ENCODE results near the gene TSHR.
"Not testable (repeated sequence)": the region's sequence is repeated elsewhere in the genome, so short reads cannot be mapped to it uniquely, and the experiment has no call there.

The TSHR gene

GRCh38 chr14:80996049-80996901, 40.9 kb downstream of the TSHR start:
- DNase-seq (ENCODE audit: low read depth in 2 of 2) = peak in 1 of 2 donors; percentile 9

DNA sequence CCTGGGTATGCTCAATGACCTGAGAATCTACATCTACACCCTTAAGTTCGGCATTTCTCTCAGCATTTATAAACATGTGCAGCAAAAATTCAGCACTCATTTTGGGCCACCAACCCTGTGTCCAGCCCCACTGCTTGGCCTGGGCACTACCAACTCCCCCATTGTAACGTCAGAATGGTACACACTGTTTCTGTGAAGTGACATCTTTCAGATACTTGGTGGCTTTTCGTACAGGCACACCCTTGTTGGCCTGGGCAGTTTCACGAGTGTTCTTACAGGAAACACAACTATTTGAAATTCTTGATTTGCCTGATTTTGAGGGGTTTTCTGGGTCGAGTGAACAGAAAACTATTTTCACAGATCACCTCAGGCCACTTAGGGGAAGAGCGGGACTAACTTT, 46.0 kb downstream of the TSHR start:
- no peak for DNase-seq (ENCODE audit: low read depth in 2 of 2)

DNA sequence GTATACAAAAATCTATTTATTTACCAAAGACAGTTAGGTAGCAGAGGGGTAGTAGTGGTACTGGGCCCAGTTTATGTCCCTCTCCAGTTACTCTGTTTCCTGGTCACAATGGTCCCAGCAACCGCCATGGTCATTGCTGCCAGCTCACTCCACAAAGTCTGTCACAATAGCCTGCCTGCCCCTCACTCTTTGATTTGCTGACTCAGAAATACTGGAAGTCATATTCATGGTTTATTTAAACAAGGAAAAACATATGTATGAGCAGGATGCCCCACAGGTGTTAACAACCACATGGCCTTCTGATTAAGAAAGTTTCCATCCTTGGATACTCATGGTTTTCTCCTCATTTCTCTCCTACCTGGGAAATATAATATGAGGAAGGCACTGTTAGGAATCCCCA, 49.2 kb downstream of the TSHR start:
- DNase-seq (ENCODE audit: low read depth in 2 of 2) = no peak

GRCh38 chr14:81005540-81006228, 50.3 kb downstream of the TSHR start:
- DNase-seq (ENCODE audit: low read depth in 2 of 2) = no peak

DNA sequence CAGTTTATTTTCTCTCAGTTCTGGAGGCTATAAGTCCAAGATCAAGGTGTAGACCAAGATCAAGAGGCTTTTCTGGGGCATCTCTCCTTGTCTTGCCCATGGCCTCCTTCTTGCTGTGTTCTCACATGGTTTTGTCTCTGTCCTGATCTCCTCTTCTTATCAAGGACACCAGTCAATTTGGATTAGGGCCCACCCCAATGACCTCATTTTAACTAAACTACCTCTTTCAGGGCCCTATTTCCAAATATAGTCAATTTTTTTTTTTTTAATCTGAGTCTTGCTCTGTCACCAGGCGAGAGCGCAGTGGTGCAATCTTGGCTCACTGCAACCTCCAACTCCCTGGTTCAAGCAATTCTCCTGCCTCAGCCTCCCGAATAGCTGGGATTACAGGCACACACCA, 50.8 kb downstream of the TSHR start:
- no peak for DNase-seq (ENCODE audit: low read depth in 2 of 2)

GRCh38 chr14:81007131-81007530, 51.7 kb downstream of the TSHR start:
- DNase-seq (ENCODE audit: low read depth in 2 of 2) = no peak

DNA sequence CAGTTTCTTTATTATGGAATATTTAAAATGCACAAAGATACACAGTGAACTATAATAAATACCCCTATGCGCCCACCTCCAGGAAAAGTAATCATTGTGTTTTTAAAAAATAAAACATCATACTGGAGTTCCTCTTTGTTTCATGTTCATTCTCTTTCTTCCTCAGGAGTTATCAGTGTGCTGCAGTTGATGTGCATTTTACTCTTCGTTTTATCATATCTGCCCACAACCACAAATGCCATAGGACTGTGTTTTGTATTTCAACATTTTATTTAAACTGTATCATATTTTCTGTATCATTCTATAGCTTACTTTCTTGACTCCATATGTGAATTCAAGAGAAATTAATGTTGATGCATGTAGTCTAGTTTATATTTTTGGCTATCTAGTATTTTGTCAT, 53.9 kb downstream of the TSHR start:
- DNase-seq (ENCODE audit: low read depth in 2 of 2) = no peak

DNA sequence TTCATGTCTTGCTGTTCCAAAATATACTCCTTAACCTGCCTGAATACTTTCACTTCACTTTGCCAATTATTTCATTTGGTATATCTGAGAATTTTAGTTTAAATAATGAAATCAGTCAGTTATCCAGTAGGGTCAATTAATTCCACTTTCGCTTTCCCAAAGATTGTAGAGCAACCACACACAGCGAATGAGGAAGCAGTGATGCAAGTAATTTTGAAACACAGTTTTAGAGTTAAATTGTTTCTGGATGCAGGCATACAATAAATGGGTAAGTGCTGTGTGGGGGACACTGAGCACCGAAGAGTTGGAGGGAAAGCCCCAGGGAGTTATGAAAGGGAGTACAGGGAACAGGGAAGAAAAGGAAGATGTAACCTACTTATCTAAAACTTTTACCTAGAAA, 62.8 kb downstream of the TSHR start:
- no peak for DNase-seq (ENCODE audit: low read depth in 2 of 2)

DNA sequence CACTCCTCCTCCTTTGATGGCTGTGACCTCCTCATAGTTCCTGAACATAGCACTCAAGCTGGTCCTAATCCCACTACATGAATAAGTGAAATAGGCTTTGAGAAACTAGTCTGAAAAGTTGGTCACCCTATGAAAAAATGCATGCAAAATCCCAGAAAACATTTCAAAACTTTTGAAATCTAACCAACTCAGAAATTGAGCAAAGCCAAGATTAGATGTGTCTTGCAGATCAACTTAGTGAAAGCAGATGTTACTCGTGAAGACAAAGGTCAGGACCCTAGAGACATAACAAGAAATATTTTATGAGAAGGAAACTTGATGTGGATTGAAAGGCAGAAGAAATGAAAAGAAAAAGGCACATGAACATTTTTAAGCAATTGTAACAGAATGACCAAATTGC, 63.3 kb downstream of the TSHR start:
- no peak for DNase-seq (ENCODE audit: low read depth in 2 of 2)

DNA sequence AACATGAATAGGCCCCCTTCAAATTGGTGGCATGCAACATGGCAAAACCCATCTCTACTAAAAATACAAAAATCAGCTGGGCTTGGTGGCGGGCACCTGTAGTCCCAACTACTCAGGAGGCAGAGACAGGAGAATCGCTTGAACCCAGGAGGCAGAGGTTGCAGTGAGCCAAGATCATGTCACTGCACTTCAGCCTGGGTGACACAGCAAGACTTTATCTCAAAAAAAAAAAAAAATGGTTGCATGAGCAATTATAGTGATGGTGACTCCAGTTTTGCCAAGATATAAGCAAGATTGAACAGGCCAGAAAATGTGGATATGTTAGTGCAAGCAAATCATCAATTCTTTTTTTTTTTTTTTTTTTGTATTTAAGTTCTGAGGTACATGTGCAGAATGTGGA, 63.7 kb downstream of the TSHR start:
- not testable (repeated sequence) for DNase-seq (ENCODE audit: low read depth in 2 of 2)

DNA sequence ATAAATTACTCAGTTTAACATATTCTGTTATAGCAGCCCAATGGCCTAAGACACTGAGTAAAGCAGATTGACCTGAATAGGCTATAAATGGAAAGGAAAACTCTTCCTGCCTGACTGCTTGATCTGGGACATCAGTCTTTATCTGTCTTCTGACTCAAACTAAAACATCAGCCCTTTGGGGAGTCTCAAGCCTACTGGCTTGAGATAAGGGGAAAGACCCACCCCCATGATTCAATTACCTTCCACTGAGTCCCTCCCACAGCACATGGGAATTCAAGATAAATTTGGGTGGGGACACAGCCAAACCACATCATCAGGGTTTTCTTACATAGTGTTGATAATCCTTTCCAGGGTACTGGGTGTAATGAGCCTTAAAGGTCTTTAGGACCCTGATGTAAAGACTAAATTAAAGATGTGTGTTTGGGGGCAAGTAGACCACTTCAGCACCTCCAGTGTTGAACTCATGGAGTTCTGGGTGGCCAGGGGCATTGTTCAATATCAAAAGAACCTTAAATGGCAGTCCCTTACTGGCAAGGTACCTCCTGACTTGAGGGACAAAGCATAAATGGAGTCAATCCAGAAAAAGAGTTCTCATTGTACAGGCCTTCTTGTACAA, 67.8 kb downstream of the TSHR start:
- DNase-seq (ENCODE audit: low read depth in 2 of 2) = no peak

GRCh38 chr14:81028461-81028860, 73.0 kb downstream of the TSHR start:
- no peak for DNase-seq (ENCODE audit: low read depth in 2 of 2)

GRCh38 chr14:81031488-81031887, 76.1 kb downstream of the TSHR start:
- DNase-seq (ENCODE audit: low read depth in 2 of 2) = no peak

- no peak for DNase-seq (ENCODE audit: low read depth in 2 of 2)
Observed at GRCh38 chr14:81033698-81034240, 78.3 kb downstream of the TSHR start.

DNA sequence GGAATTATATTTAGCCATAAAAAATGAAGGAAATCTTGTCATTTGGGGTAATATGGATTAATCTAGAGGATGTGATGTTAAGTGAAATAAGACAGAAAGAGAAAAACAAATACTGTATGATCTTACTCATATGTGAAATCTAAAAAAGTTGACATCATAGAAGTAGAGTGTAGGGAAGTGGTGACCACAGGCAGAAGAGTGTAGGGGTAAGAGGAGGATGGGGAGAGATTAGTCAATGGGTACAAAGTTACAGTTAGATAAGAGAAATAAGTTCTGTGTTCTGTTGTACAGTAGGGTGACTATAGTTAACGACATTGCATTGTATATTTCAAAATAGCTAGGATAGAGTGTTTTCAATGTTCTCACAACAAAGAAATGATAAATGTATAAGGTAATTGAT, 87.0 kb downstream of the TSHR start:
- DNase-seq (ENCODE audit: low read depth in 2 of 2) = no peak

DNA sequence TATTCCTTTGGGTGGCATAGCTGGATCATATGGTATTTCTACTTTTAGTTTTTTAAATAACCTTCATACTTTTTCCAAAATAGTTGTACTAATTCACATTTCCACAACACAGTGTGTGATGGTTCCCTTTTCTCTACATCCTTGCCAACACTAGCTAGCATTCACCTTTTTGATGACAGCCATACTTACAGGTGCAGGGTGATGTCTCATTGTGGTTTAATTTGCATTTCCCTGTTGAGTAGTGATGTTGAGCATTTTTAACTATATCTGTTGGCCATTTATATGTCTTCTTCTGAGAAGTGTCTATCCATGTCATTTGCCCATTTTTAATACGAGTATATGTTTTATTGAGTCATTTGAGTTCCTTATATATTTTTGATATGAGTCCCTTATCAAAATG, 96.1 kb downstream of the TSHR start:
- no peak for DNase-seq (ENCODE audit: low read depth in 2 of 2)

DNA sequence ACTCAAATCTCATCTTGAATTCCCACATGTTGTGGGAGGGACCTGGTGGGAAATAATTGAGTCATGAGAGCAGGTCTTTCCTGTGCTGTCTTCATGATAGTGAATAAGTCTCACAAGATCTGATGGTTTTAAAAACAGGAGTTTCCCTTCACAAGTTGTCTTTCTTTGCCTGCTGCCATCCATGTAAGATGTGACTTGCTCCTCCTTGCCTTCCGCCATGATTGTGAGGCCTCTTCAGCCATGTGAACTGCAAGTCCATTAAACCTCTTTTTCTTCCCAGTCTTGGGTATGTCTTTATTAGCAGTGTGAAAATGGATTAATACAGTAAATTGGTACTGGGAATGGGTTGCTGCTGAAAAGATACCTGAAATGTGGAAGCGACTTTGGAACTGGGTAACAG, 98.6 kb downstream of the TSHR start:
- DNase-seq (ENCODE audit: low read depth in 2 of 2) = not testable (repeated sequence)

DNA sequence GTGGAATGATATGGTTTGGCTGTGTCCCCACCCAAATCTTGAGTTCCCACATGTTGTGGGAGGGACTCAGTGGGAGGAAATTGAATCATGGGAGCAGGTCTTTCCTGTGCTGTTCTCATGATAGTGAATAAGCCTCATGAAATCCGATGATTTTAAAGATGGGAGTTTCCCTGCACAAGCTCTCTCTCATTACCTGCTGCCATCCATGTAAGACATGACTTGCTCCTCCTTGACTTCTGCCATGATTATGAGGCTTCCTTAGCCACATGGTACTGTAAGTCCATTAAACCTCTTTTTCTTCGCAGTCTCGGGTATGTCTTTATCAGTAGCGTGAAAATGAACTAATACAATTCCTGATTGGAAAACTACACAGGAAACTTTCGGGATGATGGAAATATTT, 100.5 kb downstream of the TSHR start:
- DNase-seq (ENCODE audit: low read depth in 2 of 2) = no peak

DNA sequence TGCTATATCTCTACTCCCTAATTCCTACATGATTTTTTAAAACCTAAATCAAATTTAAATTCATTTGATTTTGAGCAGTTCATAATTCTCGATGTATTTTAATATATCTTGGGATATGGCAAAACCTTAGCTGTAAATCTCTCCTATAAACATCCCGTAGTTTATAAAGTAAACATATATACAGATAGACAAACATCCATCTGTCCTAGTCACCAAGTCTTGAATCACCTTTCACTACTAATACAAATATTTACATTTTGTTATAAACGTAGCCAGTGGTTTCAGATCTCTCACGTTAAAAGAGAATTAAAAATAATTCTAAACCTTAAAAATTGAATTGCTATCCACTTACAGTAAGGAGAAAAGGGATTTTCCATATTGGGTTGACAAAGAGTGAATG, 107.0 kb downstream of the TSHR start:
- no peak for DNase-seq (ENCODE audit: low read depth in 2 of 2)

GRCh38 chr14:81062816-81063215, 107.4 kb downstream of the TSHR start:
- no peak for DNase-seq (ENCODE audit: low read depth in 2 of 2)

DNA sequence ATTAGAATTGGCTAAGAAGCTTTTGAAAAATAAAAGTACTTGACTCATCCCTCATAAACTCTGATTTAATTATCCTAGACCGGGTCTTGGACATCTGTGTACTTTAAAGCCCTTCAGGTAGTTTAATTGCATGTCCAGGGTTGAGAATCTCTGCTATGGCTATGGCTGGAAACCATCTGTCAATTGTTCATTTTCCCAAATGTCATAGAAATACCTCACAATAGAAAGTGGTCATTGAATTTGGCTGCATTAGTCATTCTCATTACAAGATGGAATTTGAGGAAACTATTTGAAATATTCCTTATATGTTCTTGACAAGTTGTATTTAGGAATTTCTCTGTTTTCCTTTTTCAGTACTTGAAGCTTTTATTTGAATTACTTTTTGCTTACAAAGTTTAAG, 111.3 kb downstream of the TSHR start:
- DNase-seq (ENCODE audit: low read depth in 2 of 2) = no peak

DNA sequence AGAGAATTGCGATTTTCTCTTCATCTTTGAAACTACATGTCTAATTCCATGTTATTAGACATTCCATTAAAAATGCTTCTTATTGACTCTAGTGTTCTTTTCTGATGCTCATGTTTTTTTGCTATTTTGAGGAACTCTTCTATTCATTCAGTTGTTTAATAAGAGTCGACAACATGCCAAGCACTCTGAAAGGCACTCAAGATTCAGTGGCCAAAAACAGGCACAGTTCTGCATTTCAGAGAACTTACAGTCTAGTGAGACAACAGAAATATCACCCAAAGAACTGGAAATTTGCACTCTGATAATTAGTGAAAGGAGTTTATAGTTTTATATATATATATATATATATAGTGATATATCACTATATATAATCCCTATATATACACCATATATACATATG, 111.7 kb downstream of the TSHR start:
- DNase-seq (ENCODE audit: low read depth in 2 of 2) = no peak
